Neural progenitor cell (in vitro differentiated cells): ENCODE data around the gene CEACAM16.

Source experiments
- EZH2 ChIP-seq: fragments of 200-600 bp; sonication (generic); IDR thresholded peaks from 2 replicates; pipeline ENCODE4 v1.6.1; 2017; ENCODE audit warnings: antibody characterized with exemption, mild to moderate bottlenecking, moderate library complexity
- TF ChIP-seq, protein P1 (sequence below): fragments of 200-600 bp; sonication (generic); IDR thresholded peaks from 2 replicates; pipeline ENCODE4 v1.5.1; 2017; ENCODE audit warnings: antibody characterized with exemption, mild to moderate bottlenecking

DNA sequence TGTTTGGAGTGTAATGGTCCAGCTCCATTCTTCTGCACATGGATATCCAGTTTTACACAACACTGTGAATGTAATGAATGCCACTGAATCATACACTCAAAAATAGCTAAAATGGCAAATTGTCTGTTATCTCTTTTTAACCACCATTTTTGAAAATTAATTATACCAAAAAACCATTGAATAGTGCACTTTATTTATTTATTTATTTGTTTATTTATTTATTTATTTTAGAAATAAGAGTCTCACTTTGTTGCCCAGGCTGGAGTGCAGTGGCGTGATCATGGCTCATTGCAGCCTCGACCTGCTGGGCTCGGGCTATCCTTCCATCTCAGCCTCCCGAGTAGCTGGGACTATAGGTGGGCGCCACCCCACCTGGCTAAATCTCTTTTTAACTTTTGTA is 35.0 kb upstream of the CEACAM16 start:
- TF ChIP-seq, protein P1, sequence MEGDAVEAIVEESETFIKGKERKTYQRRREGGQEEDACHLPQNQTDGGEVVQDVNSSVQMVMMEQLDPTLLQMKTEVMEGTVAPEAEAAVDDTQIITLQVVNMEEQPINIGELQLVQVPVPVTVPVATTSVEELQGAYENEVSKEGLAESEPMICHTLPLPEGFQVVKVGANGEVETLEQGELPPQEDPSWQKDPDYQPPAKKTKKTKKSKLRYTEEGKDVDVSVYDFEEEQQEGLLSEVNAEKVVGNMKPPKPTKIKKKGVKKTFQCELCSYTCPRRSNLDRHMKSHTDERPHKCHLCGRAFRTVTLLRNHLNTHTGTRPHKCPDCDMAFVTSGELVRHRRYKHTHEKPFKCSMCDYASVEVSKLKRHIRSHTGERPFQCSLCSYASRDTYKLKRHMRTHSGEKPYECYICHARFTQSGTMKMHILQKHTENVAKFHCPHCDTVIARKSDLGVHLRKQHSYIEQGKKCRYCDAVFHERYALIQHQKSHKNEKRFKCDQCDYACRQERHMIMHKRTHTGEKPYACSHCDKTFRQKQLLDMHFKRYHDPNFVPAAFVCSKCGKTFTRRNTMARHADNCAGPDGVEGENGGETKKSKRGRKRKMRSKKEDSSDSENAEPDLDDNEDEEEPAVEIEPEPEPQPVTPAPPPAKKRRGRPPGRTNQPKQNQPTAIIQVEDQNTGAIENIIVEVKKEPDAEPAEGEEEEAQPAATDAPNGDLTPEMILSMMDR = no peak
- no peak for TF ChIP-seq EZH2
